NCI-H226 (cell line): ENCODE measurements around the gene PNLIPRP1.

Source experiments
- DNase-seq: peaks from one replicate; pipeline ENCODE4 v3.0.0-alpha.2; 2015

PNLIPRP1 gene

GRCh38 chr10:116590590-116591444 lies at the start of gene PNLIPRP1:
Gene PNLIPRP1 (plus strand): TSS chr10:116590959. CDS start chr10:116591130, 171 bp downstream.
- DNase-seq: no peak

- no peak for DNase-seq
Observed at GRCh38 chr10:116542007-116542677, 48.6 kb upstream of the PNLIPRP1 start.

- no peak for DNase-seq
Observed at GRCh38 chr10:116545122-116545521, 45.6 kb upstream of the PNLIPRP1 start.

- DNase-seq: no peak
Observed at GRCh38 chr10:116545756-116546155, 45.0 kb upstream of the PNLIPRP1 start, which contains the start of gene PNLIP. Gene PNLIP (plus strand): TSS chr10:116545931. CDS start chr10:116546093, 162 bp downstream.

GRCh38 chr10:116548301-116548700 lies 42.5 kb upstream of the PNLIPRP1 start:
- DNase-seq: no peak

GRCh38 chr10:116553378-116553980 lies 37.3 kb upstream of the PNLIPRP1 start:
- no peak for DNase-seq

GRCh38 chr10:116554628-116555027 lies 36.1 kb upstream of the PNLIPRP1 start:
- no peak for DNase-seq

GRCh38 chr10:116555880-116556279 lies 34.9 kb upstream of the PNLIPRP1 start:
- no peak for DNase-seq

GRCh38 chr10:116557305-116557880 lies 33.4 kb upstream of the PNLIPRP1 start:
- DNase-seq: no peak

GRCh38 chr10:116565534-116565933 lies 25.2 kb upstream of the PNLIPRP1 start:
- no peak for DNase-seq

GRCh38 chr10:116566932-116567331 lies 23.8 kb upstream of the PNLIPRP1 start:
- no peak for DNase-seq

- DNase-seq: no peak
Observed at GRCh38 chr10:116567335-116567734, 23.4 kb upstream of the PNLIPRP1 start.

GRCh38 chr10:116574797-116575196 lies 16.0 kb upstream of the PNLIPRP1 start:
- DNase-seq: no peak

GRCh38 chr10:116587878-116588591 lies 2.7 kb upstream of the PNLIPRP1 start:
- no peak for DNase-seq

GRCh38 chr10:116588995-116589394 lies 1.8 kb upstream of the PNLIPRP1 start:
- DNase-seq: no peak

GRCh38 chr10:116589926-116590325 lies 833 bp upstream of the PNLIPRP1 start:
- DNase-seq: no peak

- DNase-seq: no peak
Observed at GRCh38 chr10:116593139-116593740, 2.5 kb downstream of the PNLIPRP1 start.

- DNase-seq: no peak
Observed at GRCh38 chr10:116594525-116595035, 3.8 kb downstream of the PNLIPRP1 start.

GRCh38 chr10:116596062-116596461 lies 5.3 kb downstream of the PNLIPRP1 start:
- DNase-seq: no peak

GRCh38 chr10:116597543-116597942 lies 6.8 kb downstream of the PNLIPRP1 start:
- DNase-seq: no peak

- no peak for DNase-seq
Observed at GRCh38 chr10:116598329-116598728, 7.6 kb downstream of the PNLIPRP1 start.

GRCh38 chr10:116599991-116600390 lies 9.2 kb downstream of the PNLIPRP1 start:
- DNase-seq: no peak
